Measurements from ENCODE around the gene FAM186B. TPM values are rescaled to one million over a fixed set of nuclear protein-coding genes. Genes with fewer than 3 reads are reported as not detected.

Gene FAM186B
- polyA plus RNA-seq, 4 donors, result 0.37 to 1.0 TPM; not detected in 2

DNA sequence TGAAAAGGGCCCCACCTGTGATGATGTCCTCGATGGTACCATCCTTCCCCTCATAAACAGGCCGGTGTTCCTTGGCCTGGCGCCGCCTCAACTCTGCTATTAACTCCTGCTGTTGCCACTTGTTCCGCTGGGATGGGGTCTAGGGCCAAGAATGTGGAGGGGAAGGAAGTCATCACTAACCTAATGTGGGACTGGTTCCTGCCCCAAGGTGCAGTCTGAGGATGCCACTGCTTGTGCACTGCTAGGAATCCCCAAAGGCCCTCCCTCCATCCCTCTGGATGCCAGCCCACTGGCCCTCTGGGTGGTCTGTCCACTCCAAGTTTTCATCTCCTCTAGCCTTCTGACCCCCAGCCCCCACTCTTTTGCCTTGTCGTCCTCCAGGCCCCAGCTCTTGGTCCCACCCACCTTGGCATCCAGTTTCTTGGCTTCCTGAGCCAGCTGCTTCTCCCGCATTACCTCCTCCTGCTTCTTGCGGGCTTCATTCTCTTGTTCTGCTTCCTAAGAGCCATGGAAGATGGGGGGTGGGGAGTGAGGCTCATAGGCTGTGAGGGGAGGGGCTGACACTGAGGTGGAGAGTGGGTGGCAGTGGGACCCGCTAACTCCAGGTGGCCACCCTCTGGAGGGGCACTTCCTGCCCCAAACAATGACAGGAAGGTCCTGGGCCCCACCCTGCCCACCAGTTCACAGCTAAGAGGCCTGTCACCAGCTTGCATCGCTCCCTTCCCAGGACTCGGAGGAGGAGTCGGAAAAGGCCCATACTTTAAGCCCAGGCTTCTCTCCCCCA is 41.6 kb upstream of the FAM186B start:
- no peaks in the 10 kb centered on the region for H3K27me3 ChIP-seq (ENCODE audit: control insufficient read depth in 3 of 3, insufficient read depth in 3 of 3, low read length in 3 of 3)
- H3K4me3 ChIP-seq (ENCODE audit: low read depth in 1 of 3, low read length in 3 of 3), result no peak overlapping the region
- FAIRE-seq (no peak), DNase-seq (no peak)
- peak overlapping the region in 1 of 3 donors; percentile 52 for H3K27ac ChIP-seq (ENCODE audit: low read depth in 1 of 3, low read length in 2 of 3)
- H3K36me3 ChIP-seq (ENCODE audit: control insufficient read depth in 3 of 3, insufficient read depth in 2 of 3, low read depth in 1 of 3, low read length in 3 of 3), result peaks cover 0 to 81% (median 0%) of the 10 kb centered on the region in 3 donors
- no peaks in the 10 kb centered on the region for H3K9me3 ChIP-seq (ENCODE audit: control insufficient read depth in 2 of 2, insufficient read depth in 1 of 2, low read depth in 1 of 2, low read length in 1 of 2)
- WGBS, 3 donors, result 72 to 89% (median 87%) methylated on average over 12 of the region's 12 CpGs
- peaks cover 0 to 54% (median 0%) of the 10 kb centered on the region in 3 donors for H3K4me1 ChIP-seq (ENCODE audit: control insufficient read depth in 3 of 3, insufficient read depth in 2 of 3, low read depth in 1 of 3, low read length in 2 of 3)

DNA sequence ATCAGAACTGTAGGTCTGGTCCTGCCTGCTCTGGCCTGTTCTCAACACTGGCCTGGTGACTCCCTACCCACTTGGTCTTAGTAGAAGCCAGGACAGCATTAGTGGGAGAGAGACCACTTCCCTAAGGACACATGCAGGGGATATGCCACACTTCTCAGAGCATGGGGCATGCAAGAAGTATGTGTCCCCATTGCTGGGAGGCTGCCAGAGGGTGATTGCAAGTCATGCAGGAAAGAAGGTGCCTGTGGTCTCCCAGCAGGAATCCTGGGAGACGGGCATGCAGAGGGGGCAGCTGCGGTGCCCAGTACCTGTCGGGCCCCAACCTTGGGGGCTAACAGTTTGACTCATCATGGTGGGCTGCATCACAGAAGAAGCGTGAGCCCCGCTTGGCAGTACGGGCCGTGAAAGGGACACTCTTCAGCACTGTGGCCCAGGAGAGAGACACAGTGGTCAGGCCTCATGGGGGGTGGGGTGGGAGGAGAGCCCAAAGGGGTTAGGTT is 40.9 kb upstream of the FAM186B start:
- H3K4me3 ChIP-seq (ENCODE audit: low read depth in 1 of 3, low read length in 3 of 3), result no peak overlapping the region
- no peaks in the 10 kb centered on the region for H3K9me3 ChIP-seq (ENCODE audit: control insufficient read depth in 2 of 2, insufficient read depth in 1 of 2, low read depth in 1 of 2, low read length in 1 of 2)
- FAIRE-seq (no peak), DNase-seq (no peak)
- WGBS, 3 donors, result 91 to 95% (median 92%) methylated on average over 7 of the region's 7 CpGs
- H3K27me3 ChIP-seq (ENCODE audit: control insufficient read depth in 3 of 3, insufficient read depth in 3 of 3, low read length in 3 of 3), result no peaks in the 10 kb centered on the region
- H3K36me3 ChIP-seq (ENCODE audit: control insufficient read depth in 3 of 3, insufficient read depth in 2 of 3, low read depth in 1 of 3, low read length in 3 of 3), result peaks cover 0 to 81% (median 0%) of the 10 kb centered on the region in 3 donors
- H3K4me1 ChIP-seq (ENCODE audit: control insufficient read depth in 3 of 3, insufficient read depth in 2 of 3, low read depth in 1 of 3, low read length in 2 of 3), result peaks cover 0 to 59% (median 0%) of the 10 kb centered on the region in 3 donors
- no peak overlapping the region for H3K27ac ChIP-seq (ENCODE audit: low read depth in 1 of 3, low read length in 2 of 3)

DNA sequence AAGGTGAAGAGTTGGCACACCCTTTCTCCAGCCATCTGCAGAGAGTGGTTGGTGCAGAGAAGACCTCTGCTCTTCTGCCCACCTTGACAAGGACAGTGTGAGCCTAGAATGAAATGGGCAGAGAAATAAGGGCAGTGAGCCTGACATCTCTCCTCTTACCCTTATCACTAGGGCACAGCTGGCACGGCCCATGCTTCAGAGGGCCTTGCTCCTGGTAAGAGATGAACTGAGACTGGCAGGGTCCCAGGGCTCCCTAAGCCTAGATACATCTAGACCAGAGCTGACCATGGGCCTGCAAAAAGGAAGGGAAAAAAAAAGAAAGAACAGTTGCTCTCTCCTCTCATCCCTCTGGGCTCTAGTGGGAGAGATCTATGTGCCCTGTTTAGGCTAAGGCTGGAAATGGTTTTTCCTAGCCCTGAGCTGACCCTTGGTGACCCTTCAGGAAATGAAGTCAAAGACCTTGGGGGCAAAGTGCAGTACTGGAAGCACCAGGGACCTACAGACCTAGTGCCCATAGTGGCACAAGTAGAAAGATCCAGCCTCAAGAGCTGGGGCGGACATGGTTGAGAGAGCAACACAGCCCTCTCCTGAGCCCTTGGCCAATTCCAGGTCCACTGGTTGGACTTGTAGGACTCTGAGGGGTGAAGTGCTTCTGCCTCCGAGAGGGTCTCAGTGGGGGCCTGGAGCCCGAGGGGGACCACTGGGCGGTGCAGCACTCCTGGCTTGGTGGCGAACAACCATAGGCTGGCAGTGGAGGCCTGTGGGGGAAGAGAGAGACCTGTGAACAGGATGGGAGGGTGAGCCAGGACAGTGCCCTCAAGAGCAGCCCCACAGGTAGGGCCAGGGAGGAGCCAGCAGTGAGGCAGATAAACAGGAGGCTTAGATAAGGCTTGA is 40.0 kb upstream of the FAM186B start:
- H3K4me3 ChIP-seq (ENCODE audit: low read depth in 1 of 3, low read length in 3 of 3), result no peak overlapping the region
- peaks cover 0 to 57% (median 0%) of the 10 kb centered on the region in 3 donors for H3K4me1 ChIP-seq (ENCODE audit: control insufficient read depth in 3 of 3, insufficient read depth in 2 of 3, low read depth in 1 of 3, low read length in 2 of 3)
- H3K27me3 ChIP-seq (ENCODE audit: control insufficient read depth in 3 of 3, insufficient read depth in 3 of 3, low read length in 3 of 3), result no peaks in the 10 kb centered on the region
- FAIRE-seq, result no peak
- H3K27ac ChIP-seq (ENCODE audit: low read depth in 1 of 3, low read length in 2 of 3), result peak overlapping the region in 1 of 3 donors; percentile 6
- H3K36me3 ChIP-seq (ENCODE audit: control insufficient read depth in 3 of 3, insufficient read depth in 2 of 3, low read depth in 1 of 3, low read length in 3 of 3), result peaks cover 0 to 75% (median 0%) of the 10 kb centered on the region in 3 donors
- DNase-seq, result no peak
- H3K9me3 ChIP-seq (ENCODE audit: control insufficient read depth in 2 of 2, insufficient read depth in 1 of 2, low read depth in 1 of 2, low read length in 1 of 2), result no peaks in the 10 kb centered on the region
- WGBS, 3 donors, result 92 to 94% (median 93%) methylated on average over 6 of the region's 6 CpGs

GRCh38 chr12:49644620-49644994 is 39.2 kb upstream of the FAM186B start:
- Histone ChIP-seq H3K27me3 (ENCODE audit: control insufficient read depth in 3 of 3, insufficient read depth in 3 of 3, low read length in 3 of 3) (no peaks in the 10 kb centered on the region), H3K9me3 (ENCODE audit: control insufficient read depth in 2 of 2, insufficient read depth in 1 of 2, low read depth in 1 of 2, low read length in 1 of 2) (no peaks in the 10 kb centered on the region), H3K4me3 (ENCODE audit: low read depth in 1 of 3, low read length in 3 of 3) (no peak overlapping the region), H3K36me3 (ENCODE audit: control insufficient read depth in 3 of 3, insufficient read depth in 2 of 3, low read depth in 1 of 3, low read length in 3 of 3) (peaks cover 0 to 75% (median 0%) of the 10 kb centered on the region in 3 donors), H3K4me1 (ENCODE audit: control insufficient read depth in 3 of 3, insufficient read depth in 2 of 3, low read depth in 1 of 3, low read length in 2 of 3) (peaks cover 0 to 49% (median 0%) of the 10 kb centered on the region in 3 donors), H3K27ac (ENCODE audit: low read depth in 1 of 3, low read length in 2 of 3) (peak overlapping the region in 1 of 3 donors; percentile 36)
- WGBS, 3 donors, result 3 to 16% (median 8%) methylated on average over 2 of the region's 2 CpGs
- no peak for FAIRE-seq
- DNase-seq, result peak; percentile 68 to 80

- H3K27ac ChIP-seq (ENCODE audit: low read depth in 1 of 3, low read length in 2 of 3), result peak overlapping the region in 1 of 3 donors; percentile 18
- H3K9me3 ChIP-seq (ENCODE audit: control insufficient read depth in 2 of 2, insufficient read depth in 1 of 2, low read depth in 1 of 2, low read length in 1 of 2), result no peaks in the 10 kb centered on the region
- no peaks in the 10 kb centered on the region for H3K27me3 ChIP-seq (ENCODE audit: control insufficient read depth in 3 of 3, insufficient read depth in 3 of 3, low read length in 3 of 3)
- 70 to 86% (median 80%) methylated on average over 10 of the region's 10 CpGs for WGBS, 3 donors
- peaks cover 0 to 70% (median 0%) of the 10 kb centered on the region in 3 donors for H3K36me3 ChIP-seq (ENCODE audit: control insufficient read depth in 3 of 3, insufficient read depth in 2 of 3, low read depth in 1 of 3, low read length in 3 of 3)
- FAIRE-seq (no peak), DNase-seq (no peak)
- H3K4me3 ChIP-seq (ENCODE audit: low read depth in 1 of 3, low read length in 3 of 3), result no peak overlapping the region
- H3K4me1 ChIP-seq (ENCODE audit: control insufficient read depth in 3 of 3, insufficient read depth in 2 of 3, low read depth in 1 of 3, low read length in 2 of 3), result peaks cover 0 to 44% (median 0%) of the 10 kb centered on the region in 3 donors
These were observed 38.7 kb upstream of the FAM186B start for GRCh38 chr12:49643961-49644619.

GRCh38 chr12:49643135-49643534 is 37.7 kb upstream of the FAM186B start:
- H3K9me3 ChIP-seq (ENCODE audit: control insufficient read depth in 2 of 2, insufficient read depth in 1 of 2, low read depth in 1 of 2, low read length in 1 of 2), result no peaks in the 10 kb centered on the region
- H3K36me3 ChIP-seq (ENCODE audit: control insufficient read depth in 3 of 3, insufficient read depth in 2 of 3, low read depth in 1 of 3, low read length in 3 of 3), result peaks cover 0 to 61% (median 0%) of the 10 kb centered on the region in 3 donors
- WGBS, 3 donors, result 90 to 95% (median 93%) methylated on average over 7 of the region's 7 CpGs
- H3K27me3 ChIP-seq (ENCODE audit: control insufficient read depth in 3 of 3, insufficient read depth in 3 of 3, low read length in 3 of 3), result no peaks in the 10 kb centered on the region
- peak overlapping the region in 1 of 3 donors; percentile 71 for H3K27ac ChIP-seq (ENCODE audit: low read depth in 1 of 3, low read length in 2 of 3)
- H3K4me1 ChIP-seq (ENCODE audit: control insufficient read depth in 3 of 3, insufficient read depth in 2 of 3, low read depth in 1 of 3, low read length in 2 of 3), result peaks cover 0 to 34% (median 0%) of the 10 kb centered on the region in 3 donors
- DNase-seq, result no peak
- H3K4me3 ChIP-seq (ENCODE audit: low read depth in 1 of 3, low read length in 3 of 3), result no peak overlapping the region
- no peak for FAIRE-seq

GRCh38 chr12:49642370-49642802 is 36.9 kb upstream of the FAM186B start:
- Histone ChIP-seq H3K4me3 (ENCODE audit: low read depth in 1 of 3, low read length in 3 of 3) (no peak overlapping the region), H3K27ac (ENCODE audit: low read depth in 1 of 3, low read length in 2 of 3) (peak overlapping the region; percentile 50 to 84 (median 72)), H3K27me3 (ENCODE audit: control insufficient read depth in 3 of 3, insufficient read depth in 3 of 3, low read length in 3 of 3) (no peaks in the 10 kb centered on the region), H3K36me3 (ENCODE audit: control insufficient read depth in 3 of 3, insufficient read depth in 2 of 3, low read depth in 1 of 3, low read length in 3 of 3) (peaks cover 0 to 57% (median 0%) of the 10 kb centered on the region in 3 donors), H3K9me3 (ENCODE audit: control insufficient read depth in 2 of 2, insufficient read depth in 1 of 2, low read depth in 1 of 2, low read length in 1 of 2) (no peaks in the 10 kb centered on the region), H3K4me1 (ENCODE audit: control insufficient read depth in 3 of 3, insufficient read depth in 2 of 3, low read depth in 1 of 3, low read length in 2 of 3) (peaks cover 0 to 31% (median 0%) of the 10 kb centered on the region in 3 donors)
- WGBS, 3 donors, result 39 to 74% (median 51%) methylated on average over 11 of the region's 11 CpGs
- no peak for FAIRE-seq
- DNase-seq, result peak; percentile 44 to 95
